OCI-LY1 (cell line): ENCODE results near the gene CRISP1.

Source experiments
- H2AFZ ChIP-seq: fragments of 200-600 bp; sonication (generic), shearing (Covaris generic); 2 replicates; pipeline ENCODE4 v1.6.0; 2014; ENCODE audit warnings: antibody characterized with exemption, mild to moderate bottlenecking, low read length
- H3F3A ChIP-seq: fragments of 200-600 bp; sonication (generic), shearing (Covaris generic); 2 replicates; pipeline ENCODE4 v1.6.0; 2014; ENCODE audit warnings: mild to moderate bottlenecking, antibody characterized with exemption, low read length, moderate library complexity; ENCODE audit not compliant: insufficient read depth
- H3K27ac ChIP-seq: fragments of 200-600 bp; sonication (generic); 2 replicates; pipeline ENCODE4 v1.5.1; 2014; ENCODE audit warnings: low read length, mixed run types, mild to moderate bottlenecking, low read depth; ENCODE audit not compliant: poor library complexity, severe bottlenecking
- H3K27me3 ChIP-seq: fragments of 200-600 bp; sonication (generic); 2 replicates; pipeline ENCODE4 v1.6.0; 2014; ENCODE audit warnings: antibody characterized with exemption, mild to moderate bottlenecking, low read length, moderate library complexity; ENCODE audit not compliant: insufficient read depth
- H3K36me3 ChIP-seq: fragments of 200-600 bp; sonication (generic); 2 replicates; pipeline ENCODE4 v1.6.1; 2014; ENCODE audit warnings: mild to moderate bottlenecking, antibody characterized with exemption, low read length, moderate library complexity, mixed read lengths; ENCODE audit not compliant: insufficient read depth
- H3K4me1 ChIP-seq: fragments of 200-600 bp; sonication (generic); 2 replicates; pipeline ENCODE4 v1.5.1; 2014; ENCODE audit warnings: mild to moderate bottlenecking, low read length, moderate library complexity; ENCODE audit not compliant: insufficient read depth, severe bottlenecking
- H3K4me2 ChIP-seq: fragments of 200-600 bp; sonication (generic), shearing (Covaris generic); 2 replicates; pipeline ENCODE4 v1.6.1; 2014; ENCODE audit warnings: low read length
- H3K4me3 ChIP-seq: fragments of 200-600 bp; sonication (generic); 2 replicates; pipeline ENCODE4 v1.5.1; 2014; ENCODE audit warnings: low read length, low read depth, mild to moderate bottlenecking, mixed read lengths; ENCODE audit not compliant: poor library complexity, severe bottlenecking
- H3K79me2 ChIP-seq: fragments of 200-600 bp; shearing (Covaris generic); 2 replicates; pipeline ENCODE4 v1.6.1; 2016; ENCODE audit warnings: mixed run types, low read length, mixed read lengths; ENCODE audit not compliant: insufficient read depth
- H3K9ac ChIP-seq: fragments of 200-600 bp; sonication (generic), shearing (Covaris generic); 2 replicates; pipeline ENCODE4 v1.6.1; 2014; ENCODE audit warnings: mild to moderate bottlenecking, low read length, mixed read lengths
- H3K9me2 ChIP-seq: fragments of 200-600 bp; sonication (generic), shearing (Covaris generic); 2 replicates; pipeline ENCODE4 v1.6.1; 2014; ENCODE audit warnings: low read depth, mild to moderate bottlenecking, low read length, mixed read lengths
- H3K9me3 ChIP-seq: fragments of 200-600 bp; shearing (Covaris generic); 2 replicates; pipeline ENCODE4 v1.6.1; 2014; ENCODE audit warnings: low read length, mixed read lengths
- H4K20me1 ChIP-seq: fragments of 200-600 bp; sonication (generic), shearing (Covaris generic); 2 replicates; pipeline ENCODE4 v1.6.0; 2016; ENCODE audit warnings: mild to moderate bottlenecking, low read length; ENCODE audit not compliant: insufficient read depth
- CTCF ChIP-seq: fragments of 200-600 bp; sonication (generic), shearing (Covaris generic); IDR thresholded peaks from 2 replicates; pipeline ENCODE4 v1.5.1; 2017; ENCODE audit warnings: mild to moderate bottlenecking, antibody characterized with exemption, low read length, moderate library complexity, mixed read lengths
- EZH2 ChIP-seq: fragments of 200-600 bp; sonication (generic), shearing (Covaris generic); IDR thresholded peaks from 2 replicates; pipeline ENCODE4 v1.8.0; 2017; ENCODE audit warnings: borderline replicate concordance, mixed run types, mild to moderate bottlenecking, antibody characterized with exemption, low read length, moderate library complexity, mixed read lengths

Gene CRISP1

GRCh38 chr6:49835140-49835539, 31.2 kb downstream of the CRISP1 start:
- no peaks in the 10 kb centered on the region for H3K9me2 ChIP-seq
- no peak overlapping the region for H3K27ac ChIP-seq
- H3K9me3 ChIP-seq = no peaks in the 10 kb centered on the region
- H3K4me2 ChIP-seq = no peak overlapping the region
- no peaks in the 10 kb centered on the region; the same call in 1 of the 2 replicates for H3F3A ChIP-seq
- no peaks in the 10 kb centered on the region for H3K79me2 ChIP-seq
- no peaks in the 10 kb centered on the region for H4K20me1 ChIP-seq
- no peak overlapping the region for H3K9ac ChIP-seq
- no peak for TF ChIP-seq EZH2
- TF ChIP-seq CTCF = no peak
- no peaks in the 10 kb centered on the region for H3K4me1 ChIP-seq
- H2AFZ ChIP-seq = no peak overlapping the region
- no peaks in the 10 kb centered on the region for H3K36me3 ChIP-seq
- H3K27me3 ChIP-seq = no peaks in the 10 kb centered on the region
- H3K4me3 ChIP-seq = no peak overlapping the region

GRCh38 chr6:49833386-49833785, 32.9 kb downstream of the CRISP1 start:
- Histone ChIP-seq H3K27ac (no peak overlapping the region), H3K9ac (no peak overlapping the region), H3K27me3 (no peaks in the 10 kb centered on the region), H3K36me3 (no peaks in the 10 kb centered on the region), H2AFZ (no peak overlapping the region), H3K4me3 (no peak overlapping the region), H3K9me3 (no peaks in the 10 kb centered on the region), H3K9me2 (no peaks in the 10 kb centered on the region), H3K79me2 (no peaks in the 10 kb centered on the region), H3F3A (no peaks in the 10 kb centered on the region), H4K20me1 (no peaks in the 10 kb centered on the region), H3K4me1 (no peaks in the 10 kb centered on the region), H3K4me2 (no peak overlapping the region)
- TF ChIP-seq CTCF (no peak), EZH2 (no peak)

- no peaks in the 10 kb centered on the region for H3K79me2 ChIP-seq
- no peak overlapping the region; the same call in 1 of the 2 replicates for H2AFZ ChIP-seq
- H3K9me3 ChIP-seq = no peaks in the 10 kb centered on the region
- no peaks in the 10 kb centered on the region for H3K4me1 ChIP-seq
- no peaks in the 10 kb centered on the region for H3F3A ChIP-seq
- no peak overlapping the region for H3K9ac ChIP-seq
- H3K27me3 ChIP-seq = no peaks in the 10 kb centered on the region
- no peaks in the 10 kb centered on the region for H4K20me1 ChIP-seq
- no peaks in the 10 kb centered on the region for H3K36me3 ChIP-seq
- no peak overlapping the region for H3K4me2 ChIP-seq
- H3K9me2 ChIP-seq = no peaks in the 10 kb centered on the region
- H3K4me3 ChIP-seq = no peak overlapping the region
- no peak overlapping the region for H3K27ac ChIP-seq
- TF ChIP-seq CTCF (no peak), EZH2 (no peak)
These were observed 39.5 kb downstream of the CRISP1 start for GRCh38 chr6:49826743-49827406.
